Sigmoid colon (tissue), 4 donors: ENCODE data around the gene PSMG3.

Experiments used
- CTCF ChIP-seq, 4 experiments: fragments of 450-650 bp in 3 of 4; fragments of 200-600 bp in 1 of 4; IDR thresholded peaks; one replicate each; pipeline ENCODE4 v1.5.1; 2016 to 2019; ENCODE audit warnings: antibody characterized with exemption in 4 of 4, mild to moderate bottlenecking in 3 of 4, moderate library complexity in 2 of 4
- EP300 ChIP-seq, 4 donors: sonication (generic); formaldehyde crosslinking; IDR thresholded peaks; one replicate each; pipeline ENCODE4 v1.6.1; 2017; ENCODE audit warnings: antibody characterized with exemption in 4 of 4
- POLR2A ChIP-seq, 2 donors: fragments of 450-650 bp; IDR thresholded peaks; one replicate each; pipeline ENCODE4 v1.6.1; 2016; ENCODE audit warnings: antibody characterized with exemption in 2 of 2, mild to moderate bottlenecking in 2 of 2, moderate library complexity in 2 of 2

DNA sequence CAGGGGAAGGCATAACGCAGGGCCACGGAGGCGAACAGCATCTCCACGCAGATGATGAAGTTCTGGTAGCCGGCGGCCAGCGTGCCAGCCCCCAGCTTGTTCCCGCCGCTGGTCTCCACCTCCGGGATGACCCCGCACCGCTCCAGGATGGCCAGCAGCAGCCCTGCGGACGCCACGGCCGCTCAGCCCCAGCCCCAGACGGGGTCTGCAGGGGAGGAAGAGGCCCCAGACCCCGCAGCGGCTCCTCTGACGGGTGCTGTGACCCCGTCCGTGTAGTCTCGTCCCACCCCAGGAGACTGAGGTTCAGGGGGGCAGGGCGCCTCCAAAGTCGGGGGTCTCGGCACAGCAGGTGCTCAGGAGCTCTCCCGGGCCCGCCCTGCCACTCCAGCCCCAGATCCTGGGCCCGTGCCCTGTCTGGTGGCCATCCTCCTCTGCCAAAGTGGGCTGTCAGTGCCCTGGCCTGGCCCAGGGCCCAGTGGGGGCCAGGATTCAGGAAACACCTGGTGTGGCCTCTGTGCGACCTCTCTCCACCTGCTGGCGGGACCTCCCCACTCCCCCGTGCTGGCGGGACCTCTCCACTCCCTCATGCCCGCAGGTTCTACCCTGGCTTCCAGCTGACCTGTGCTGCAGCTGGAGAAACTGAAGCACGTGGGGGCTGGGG is 21.9 kb downstream of the PSMG3 start:
- TF ChIP-seq CTCF (IDR thresholded peaks at IDR 0.05) = no peak
- no peak for TF ChIP-seq POLR2A (IDR thresholded peaks at IDR 0.05)
- TF ChIP-seq EP300 (IDR thresholded peaks at IDR 0.05) = no peak
